K562 (cell line): Measurements from ENCODE around the gene JAM2. TPM values are rescaled to one million over a fixed set of nuclear protein-coding genes. Genes with fewer than 3 reads are reported as not detected.

Source experiments
- ATAC-seq: fragments of 200-7000 bp; cut with Tn5 transposase; 3 replicates; pipeline ENCODE4 v1.9.1; 2020; ENCODE audit warnings: moderate library complexity
- BruUV-seq: library from RNA; stranded (reverse); fragments of 400-500 nt; replicated peaks from 2 replicates; lab custom pipeline; 2021; lab: Mats Ljungman, UMichigan
- CTCF ChIA-PET: fragments of 300-600 bp; formaldehyde crosslinking; extraction: SDS; loops from one replicate; lab custom pipeline; 2021; ENCODE audit warnings: low intra/inter-chr PET ratio; lab: Yijun Ruan, JAX
- POLR2A ChIA-PET: fragments of 300-600, 350-650 bp; sonication (Branson Sonifier 250); formaldehyde crosslinking; extraction: SDS; loops from one replicate; lab custom pipeline; 2021; ENCODE audit warnings: antibody characterized with exemption, inconsistent platforms; lab: Yijun Ruan, JAX
- DNase-seq, 4 experiments: peaks; one replicate each; pipeline versions ENCODE4 v3.0.0 to v3.0.0-alpha.2; 2011 to 2018; ENCODE audit warnings: low spot score in 3 of 4, mixed read lengths in 3 of 4; ENCODE audit errors: extremely low read depth in 1 of 4
- FAIRE-seq: peaks from 2 replicates; lab custom pipeline; 2011; peaks lifted over from hg19 to GRCh38; lab: Jason Lieb, UNC
- H2AFZ ChIP-seq: 2 replicates; pipeline ENCODE4 v1.6.0; 2011; ENCODE audit warnings: low read depth, low read length, control low read depth, inconsistent platforms
- H3K27ac ChIP-seq: fragments of 200-600 bp; 3 replicates; pipeline ENCODE4 v1.8.0; 2011; ENCODE audit warnings: low read depth, mild to moderate bottlenecking, control low read depth, inconsistent platforms, low read length, moderate library complexity, mixed read lengths; ENCODE audit errors: extremely low read depth
- H3K27me3 ChIP-seq, 2 experiments: fragments of 300-600 bp in 1 of 2; 2 replicates in 1 of 2; 3 replicates in 1 of 2; pipeline versions ENCODE4 v1.6.0 to v1.8.0; 2011; ENCODE audit warnings: inconsistent platforms in 2 of 2, low read length in 2 of 2, mild to moderate bottlenecking in 1 of 2, mixed read lengths in 1 of 2, moderate library complexity in 1 of 2; ENCODE audit not compliant: control insufficient read depth in 2 of 2, insufficient read depth in 2 of 2
- H3K36me3 ChIP-seq: fragments of 300-600 bp; 3 replicates; pipeline ENCODE4 v1.8.0; 2011; ENCODE audit warnings: mild to moderate bottlenecking, low read length, inconsistent platforms; ENCODE audit not compliant: control insufficient read depth, insufficient read depth
- H3K4me1 ChIP-seq, 2 experiments: fragments of 200-600 bp in 1 of 2; replicated peaks in 1 of 2; 2 replicates in 1 of 2; 3 replicates in 1 of 2; pipeline versions ENCODE4 v1.5.1 to v1.8.0; 2011; ENCODE audit warnings: inconsistent platforms in 2 of 2, low read length in 2 of 2, mild to moderate bottlenecking in 1 of 2, mixed read lengths in 1 of 2, moderate library complexity in 1 of 2; ENCODE audit not compliant: control insufficient read depth in 2 of 2, insufficient read depth in 2 of 2
- H3K4me2 ChIP-seq: 2 replicates; pipeline ENCODE4 v1.6.1; 2011; ENCODE audit warnings: low read length, control low read depth, inconsistent platforms, mixed read lengths; ENCODE audit not compliant: insufficient read depth
- H3K4me3 ChIP-seq: fragments of 200-600 bp; sonication (generic), shearing (Covaris generic); 2 replicates; pipeline ENCODE4 v1.5.1; 2016; ENCODE audit warnings: control low read depth, inconsistent platforms
- H3K79me2 ChIP-seq: fragments of 200-600 bp; 3 replicates; pipeline ENCODE4 v1.8.0; 2011; ENCODE audit warnings: low read length, inconsistent platforms; ENCODE audit not compliant: control insufficient read depth, insufficient read depth
- H3K9ac ChIP-seq, 2 experiments: 2 replicates each; pipeline versions ENCODE4 v1.6.0 to v1.6.1; 2011; ENCODE audit warnings: low read depth in 2 of 2, low read length in 2 of 2, control low read depth in 1 of 2, inconsistent platforms in 1 of 2, mild to moderate bottlenecking in 1 of 2, mixed read lengths in 1 of 2; ENCODE audit not compliant: insufficient read depth in 1 of 2
- H3K9me1 ChIP-seq: one replicate; pipeline ENCODE4 v1.6.0; 2011; ENCODE audit warnings: inconsistent platforms, mild to moderate bottlenecking, low read length, moderate library complexity; ENCODE audit not compliant: control insufficient read depth, insufficient read depth
- H3K9me3 ChIP-seq: replicated peaks from 2 replicates; pipeline ENCODE4 v1.5.1; 2011; ENCODE audit warnings: low read depth, low read length, inconsistent platforms; ENCODE audit not compliant: control insufficient read depth, insufficient read depth
- H4K20me1 ChIP-seq: replicated peaks from 2 replicates; pipeline ENCODE4 v1.6.1; 2011; ENCODE audit warnings: low read length, inconsistent platforms, mixed read lengths; ENCODE audit not compliant: control insufficient read depth, insufficient read depth
- JUND ChIP-seq, 2 experiments: IDR thresholded peaks; 2 replicates in 1 of 2; 3 replicates in 1 of 2; pipeline ENCODE4 v1.6.1; 2011; ENCODE audit warnings: borderline replicate concordance in 2 of 2, low read depth in 2 of 2, low read length in 2 of 2, improper control_type of control experiment in 1 of 2, missing biosample characterization in 1 of 2, missing genetic modification characterization in 1 of 2, missing genetic modification reagents in 1 of 2
- MXD1 ChIP-seq: fragments of 250-450 bp; sonication (Bioruptor Pico); IDR thresholded peaks from 2 replicates; pipeline ENCODE4 v1.8.0; 2021; ENCODE audit warnings: borderline replicate concordance, mild to moderate bottlenecking, moderate library complexity; ENCODE audit not compliant: poor library complexity, severe bottlenecking
- POLR2G ChIP-seq: fragments of 200-400 bp; formaldehyde crosslinking; IDR thresholded peaks from 2 replicates; pipeline ENCODE4 v1.6.1; 2017; ENCODE audit warnings: low read depth, mild to moderate bottlenecking, antibody characterized with exemption, low read length, moderate library complexity
- PRMT5 ChIP-seq: sonication (generic); formaldehyde crosslinking; IDR thresholded peaks from 2 replicates; pipeline ENCODE4 v1.5.0; 2020; ENCODE audit warnings: missing genetic modification reagents
- ZZZ3 ChIP-seq: fragments of 450-650 bp; IDR thresholded peaks from 2 replicates; pipeline ENCODE4 v1.6.1; 2016; ENCODE audit warnings: antibody characterized with exemption, mild to moderate bottlenecking, moderate library complexity
- WGBS: fragments of 100-300 bp; shearing (Covaris generic); methylation state at CpG from one replicate; pipeline ENCODE4 v1.1.6; 2016; ENCODE audit warnings: low coverage, mixed read lengths; ENCODE audit not compliant: insufficient coverage; ENCODE audit errors: missing lambda C conversion rate; 5-methylcytosine and 5-hydroxymethylcytosine counted together
- in situ Hi-C: fragments of 300-500 bp; cut with MboI; formaldehyde crosslinking; loops from 4 replicates; pipeline ENCODE4 v1.15.0; 2018; ENCODE audit warnings: inconsistent platforms, mixed read lengths
- intact Hi-C: fragments of 100-400 bp; cut with micrococcal nuclease; formaldehyde crosslinking; loops from 2 replicates; pipeline ENCODE4 v1.14.2; 2022
- polyA plus RNA-seq, 8 experiments: library from polyadenylated mRNA; depleted of rRNA in 4 of 8; stranded (reverse) in 5 of 8; unstranded in 3 of 8; fragments of >200 nt; fragmentation: Nextera tagmentation in 2 of 8; fragmentation: Illumina TruSeq in 1 of 8; extraction: Ambion mirVana in 2 of 8; extraction: Trizol in 1 of 8; gene quantifications; 2 replicates each; pipeline versions ENCODE4 v1.2.1 to v1.2.3, GENCODE V29; 2011 to 2014; ENCODE audit warnings: inconsistent platforms in 1 of 8, missing spikeins in 1 of 8
- total RNA-seq, 7 experiments: library from RNA; depleted of rRNA in 6 of 7; stranded (reverse); fragments of >200 nt in 6 of 7; fragmentation: Illumina TruSeq in 2 of 7; extraction: Trizol in 2 of 7; gene quantifications; 2 replicates each; pipeline versions ENCODE4 v1.2.1 to v1.2.3, GENCODE V29; 2011 to 2021; ENCODE audit warnings: low replicate concordance in 1 of 7
- TF ChIP-seq, protein P1 (sequence below): fragments of 450-650 bp; IDR thresholded peaks from 2 replicates; pipeline ENCODE4 v1.6.1; 2018; ENCODE audit warnings: mild to moderate bottlenecking, low read depth; ENCODE audit not compliant: partially characterized antibody
- TF ChIP-seq, protein P2 (sequence below), 2 experiments: fragments of 250-450 bp in 1 of 2; fragments of 450-650 bp in 1 of 2; sonication (Bioruptor Pico) in 1 of 2; IDR thresholded peaks; 2 replicates each; pipeline versions ENCODE4 v1.6.1 to v1.8.0; 2016 to 2021; ENCODE audit warnings: mild to moderate bottlenecking in 2 of 2, moderate library complexity in 2 of 2, missing compliant biosample characterization in 1 of 2, missing genetic modification characterization in 1 of 2

JAM2 gene
- total and polyA plus RNA-seq, 9 of the 15 experiments (the other 6 are each of a cell fraction or from before 2014, with no cell fraction given): 0.03 to 0.08 (median 0.07) TPM; not detected in 6

DNA sequence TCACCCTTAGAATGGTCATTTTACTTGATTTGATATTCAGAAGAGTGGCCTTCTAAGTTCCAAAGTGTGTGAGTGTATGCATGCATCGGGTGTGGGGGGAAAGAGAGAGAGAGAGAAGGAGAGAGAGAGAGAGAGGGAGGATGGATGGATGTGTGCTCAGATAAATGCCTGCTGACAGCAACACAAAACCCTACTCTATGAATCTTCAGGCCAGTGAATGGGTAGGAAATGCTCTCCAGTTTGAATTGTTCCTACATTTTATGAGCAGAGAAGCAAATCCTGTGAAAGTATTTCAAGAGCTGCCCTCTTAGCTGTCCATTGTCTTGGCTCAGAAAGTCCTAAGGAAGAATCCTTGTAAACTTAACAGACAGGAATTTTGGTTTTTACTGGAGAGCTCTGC is 7.4 kb downstream of the JAM2 start:
- FAIRE-seq (no peak), ATAC-seq (no peak), DNase-seq (no peak)
- Histone ChIP-seq H3K4me3 (no peak overlapping the region), H3K9me3 (no peaks in the 10 kb centered on the region), H3K4me1 (no peaks in the 10 kb centered on the region), H4K20me1 (no peaks in the 10 kb centered on the region), H3K9me1 (no peaks in the 10 kb centered on the region), H2AFZ (no peak overlapping the region), H3K27me3 (peaks cover 4 to 6% of the 10 kb centered on the region in 2 experiments; a peak in 4 of 5 replicates), H3K79me2 (no peaks in the 10 kb centered on the region), H3K27ac (no peak overlapping the region), H3K36me3 (no peaks in the 10 kb centered on the region), H3K4me2 (no peak overlapping the region), H3K9ac (no peak overlapping the region)
- intact Hi-C loops (no loop called here), in situ Hi-C loops (no loop called here)
- CTCF ChIA-PET: no interaction called here
- POLR2A ChIA-PET: no interaction called here
- BruUV-seq: no TSS peak
- WGBS: 0% methylated on average over 1 of the region's 1 CpG
- TF ChIP-seq ZZZ3 (no peak), JUND (IDR thresholded peaks at IDR 0.05; ENCODE audit: borderline replicate concordance, low read depth, low read length) (no peak), JUND (tag; IDR thresholded peaks at IDR 0.05; ENCODE audit: borderline replicate concordance, low read depth, low read length) (no peak), POLR2G (no peak), MXD1 (CRISPR knock-in tag) (no peak), PRMT5 (CRISPR knock-in tag) (no peak)
- TF ChIP-seq, protein P1, sequence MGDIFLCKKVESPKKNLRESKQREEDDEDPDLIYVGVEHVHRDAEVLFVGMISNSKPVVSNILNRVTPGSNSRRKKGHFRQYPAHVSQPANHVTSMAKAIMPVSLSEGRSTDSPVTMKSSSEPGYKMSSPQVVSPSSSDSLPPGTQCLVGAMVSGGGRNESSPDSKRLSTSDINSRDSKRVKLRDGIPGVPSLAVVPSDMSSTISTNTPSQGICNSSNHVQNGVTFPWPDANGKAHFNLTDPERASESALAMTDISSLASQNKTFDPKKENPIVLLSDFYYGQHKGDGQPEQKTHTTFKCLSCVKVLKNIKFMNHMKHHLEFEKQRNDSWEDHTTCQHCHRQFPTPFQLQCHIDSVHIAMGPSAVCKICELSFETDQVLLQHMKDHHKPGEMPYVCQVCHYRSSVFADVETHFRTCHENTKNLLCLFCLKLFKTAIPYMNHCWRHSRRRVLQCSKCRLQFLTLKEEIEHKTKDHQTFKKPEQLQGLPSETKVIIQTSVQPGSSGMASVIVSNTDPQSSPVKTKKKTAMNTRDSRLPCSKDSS: no peak
- TF ChIP-seq, protein P2, sequence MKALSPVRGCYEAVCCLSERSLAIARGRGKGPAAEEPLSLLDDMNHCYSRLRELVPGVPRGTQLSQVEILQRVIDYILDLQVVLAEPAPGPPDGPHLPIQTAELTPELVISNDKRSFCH (CRISPR knock-in tag; IDR thresholded peaks at IDR 0.05): no peak
- TF ChIP-seq, protein P2 (tag; IDR thresholded peaks at IDR 0.05): no peak
